HG03175 (cell line): ENCODE data around the gene SNX11.
A peak's percentile ranks its signal among the peaks of the same experiment; 100 is the strongest.
"Not testable (repeated sequence)": the region's sequence is repeated elsewhere in the genome, so short reads cannot be mapped to it uniquely, and the experiment has no call there.

ENCODE experiments used
- ATAC-seq: cut with Tn5 transposase; IDR thresholded peaks from one replicate; pipeline ENCODE4 v1.9.1; 2021; ENCODE audit warnings: mild to moderate bottlenecking, moderate library complexity; ENCODE audit not compliant: unreplicated experiment

Gene SNX11, protein sequence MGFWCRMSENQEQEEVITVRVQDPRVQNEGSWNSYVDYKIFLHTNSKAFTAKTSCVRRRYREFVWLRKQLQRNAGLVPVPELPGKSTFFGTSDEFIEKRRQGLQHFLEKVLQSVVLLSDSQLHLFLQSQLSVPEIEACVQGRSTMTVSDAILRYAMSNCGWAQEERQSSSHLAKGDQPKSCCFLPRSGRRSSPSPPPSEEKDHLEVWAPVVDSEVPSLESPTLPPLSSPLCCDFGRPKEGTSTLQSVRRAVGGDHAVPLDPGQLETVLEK

DNA sequence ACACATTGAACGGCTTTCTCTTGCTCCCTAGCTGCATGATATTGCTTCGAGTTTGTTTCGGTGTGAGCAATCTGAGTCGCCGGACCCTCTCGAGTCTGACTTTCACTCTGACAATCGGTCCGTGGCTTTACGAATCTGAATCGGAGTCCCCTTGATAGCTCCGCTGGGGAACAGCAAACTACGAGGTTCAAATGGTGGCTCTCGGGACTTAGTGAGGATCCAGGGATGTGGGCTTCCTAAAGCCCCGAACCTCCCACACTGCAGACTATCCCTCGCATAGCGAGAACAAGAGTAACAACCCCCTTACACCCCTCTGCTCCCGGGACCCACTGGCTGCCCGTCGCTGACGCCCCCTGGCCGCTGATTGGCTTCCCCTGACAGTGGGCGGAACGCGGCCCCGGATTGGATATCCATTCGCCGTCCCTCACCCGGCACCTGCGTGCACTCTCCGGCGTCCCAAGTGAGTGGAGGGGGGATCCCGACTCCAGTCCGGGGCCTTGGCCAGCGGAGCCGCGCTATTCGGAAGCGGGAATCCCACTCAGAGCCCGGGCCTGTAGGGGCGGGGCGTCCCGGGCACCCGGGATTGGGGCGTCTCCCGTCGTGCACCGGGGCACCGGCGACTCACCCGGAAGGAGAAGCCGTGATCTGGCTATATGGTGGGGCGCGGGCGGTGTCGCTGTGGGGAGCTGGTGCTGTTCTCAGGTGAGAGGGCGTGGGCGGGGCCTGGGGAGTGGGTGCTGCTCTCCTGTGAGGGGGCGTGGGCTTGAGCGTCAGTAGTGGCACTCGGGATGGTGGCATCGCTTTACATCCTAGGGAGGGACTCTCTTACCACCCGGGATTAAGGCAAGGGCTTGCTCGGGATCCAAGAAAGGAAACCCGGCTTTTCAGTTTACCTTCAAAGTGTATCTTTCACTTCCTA is at the start of gene SNX11:
TSS of gene SNX11 (plus strand) at position 630 of the 919 bp plus-strand sequence. CDS start 4,278 bp downstream, outside the sequence.
- ATAC-seq: peak; percentile 81

DNA sequence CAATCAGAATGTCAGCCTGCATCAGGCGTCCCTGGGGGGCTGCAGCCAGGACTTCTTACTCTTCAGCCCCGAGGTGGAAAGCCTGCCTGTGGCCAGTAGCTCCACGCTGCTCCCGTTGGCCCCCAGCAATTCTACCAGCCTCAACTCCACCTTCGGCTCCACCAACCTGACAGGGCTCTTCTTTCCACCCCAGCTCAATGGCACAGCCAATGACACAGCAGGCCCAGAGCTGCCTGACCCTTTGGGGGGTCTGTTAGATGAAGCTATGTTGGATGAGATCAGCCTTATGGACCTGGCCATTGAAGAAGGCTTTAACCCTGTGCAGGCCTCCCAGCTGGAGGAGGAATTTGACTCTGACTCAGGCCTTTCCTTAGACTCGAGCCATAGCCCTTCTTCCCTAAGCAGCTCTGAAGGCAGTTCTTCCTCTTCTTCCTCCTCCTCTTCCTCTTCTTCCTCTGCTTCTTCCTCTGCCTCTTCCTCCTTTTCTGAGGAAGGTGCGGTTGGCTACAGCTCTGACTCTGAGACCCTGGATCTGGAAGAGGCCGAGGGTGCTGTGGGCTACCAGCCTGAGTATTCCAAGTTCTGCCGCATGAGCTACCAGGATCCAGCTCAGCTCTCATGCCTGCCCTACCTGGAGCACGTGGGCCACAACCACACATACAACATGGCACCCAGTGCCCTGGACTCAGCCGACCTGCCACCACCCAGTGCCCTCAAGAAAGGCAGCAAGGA is 49.0 kb upstream of the SNX11 start:
- no peak for ATAC-seq

DNA sequence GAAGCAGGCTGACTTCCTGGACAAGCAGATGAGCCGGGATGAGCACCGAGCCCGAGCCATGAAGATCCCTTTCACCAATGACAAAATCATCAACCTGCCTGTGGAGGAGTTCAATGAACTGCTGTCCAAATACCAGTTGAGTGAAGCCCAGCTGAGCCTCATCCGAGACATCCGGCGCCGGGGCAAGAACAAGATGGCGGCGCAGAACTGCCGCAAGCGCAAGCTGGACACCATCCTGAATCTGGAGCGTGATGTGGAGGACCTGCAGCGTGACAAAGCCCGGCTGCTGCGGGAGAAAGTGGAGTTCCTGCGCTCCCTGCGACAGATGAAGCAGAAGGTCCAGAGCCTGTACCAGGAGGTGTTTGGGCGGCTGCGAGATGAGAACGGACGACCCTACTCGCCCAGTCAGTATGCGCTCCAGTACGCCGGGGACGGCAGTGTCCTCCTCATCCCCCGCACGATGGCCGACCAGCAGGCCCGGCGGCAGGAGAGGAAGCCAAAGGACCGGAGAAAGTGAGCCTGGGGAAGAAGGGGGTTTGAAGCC is 48.4 kb upstream of the SNX11 start:
- no peak for ATAC-seq

DNA sequence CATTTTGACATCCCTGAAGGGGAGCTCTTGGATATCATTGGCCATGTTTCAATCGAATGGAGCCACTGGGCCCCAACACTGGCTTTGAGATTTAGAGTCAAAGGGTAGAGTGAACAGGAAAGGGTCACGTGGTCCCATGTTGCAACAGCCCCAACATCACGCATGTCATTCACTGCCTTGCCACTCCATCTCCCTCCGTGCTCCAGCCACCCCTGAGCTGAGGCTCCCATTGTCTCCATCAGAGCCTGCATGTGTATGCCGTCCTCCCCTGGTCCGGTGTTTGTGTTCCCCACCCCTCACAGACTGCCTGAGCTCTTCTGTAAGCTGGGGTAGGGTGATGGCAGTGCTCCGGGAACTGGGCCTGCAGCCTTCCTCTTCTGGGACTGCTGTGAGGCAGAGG is 47.3 kb upstream of the SNX11 start:
- no peak for ATAC-seq

DNA sequence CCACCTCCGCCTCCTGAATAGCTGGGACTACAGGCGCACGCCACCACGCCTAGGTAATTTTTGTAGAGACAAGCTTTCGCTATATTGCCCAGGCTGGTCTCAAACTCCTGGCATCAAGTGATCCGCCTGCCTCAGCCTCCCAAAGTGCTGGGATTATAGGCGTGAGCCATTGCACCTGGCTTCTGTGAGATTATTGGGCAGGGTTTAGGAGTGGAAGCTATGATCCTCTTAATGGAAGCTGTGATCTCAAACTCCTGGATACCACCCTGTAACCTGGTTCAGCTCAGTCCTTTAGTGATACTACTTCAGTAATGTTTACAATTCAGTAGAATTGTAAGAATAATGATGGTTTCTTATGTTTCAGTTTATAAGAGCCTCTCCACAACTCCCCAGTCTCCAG is 45.3 kb upstream of the SNX11 start:
- ATAC-seq: no peak

DNA sequence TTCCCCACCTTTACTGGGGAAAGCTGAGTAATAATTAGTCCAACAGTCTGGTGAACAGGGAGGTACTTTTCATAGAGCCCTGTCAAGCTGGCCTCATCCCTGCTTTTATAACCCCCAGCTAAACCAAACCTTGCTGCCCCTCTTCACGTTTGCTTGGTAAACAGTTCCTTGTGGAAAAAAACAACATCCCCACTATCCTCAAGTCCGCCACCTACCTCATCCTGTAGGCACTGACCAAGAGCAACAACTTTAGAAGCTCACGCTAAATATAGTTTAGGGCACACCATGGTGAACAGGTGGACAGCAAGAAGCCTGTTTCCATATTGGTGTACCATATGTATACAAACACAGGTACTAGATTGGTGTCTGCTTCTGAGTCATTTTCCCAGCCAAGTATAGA is 42.9 kb upstream of the SNX11 start:
- no peak for ATAC-seq

DNA sequence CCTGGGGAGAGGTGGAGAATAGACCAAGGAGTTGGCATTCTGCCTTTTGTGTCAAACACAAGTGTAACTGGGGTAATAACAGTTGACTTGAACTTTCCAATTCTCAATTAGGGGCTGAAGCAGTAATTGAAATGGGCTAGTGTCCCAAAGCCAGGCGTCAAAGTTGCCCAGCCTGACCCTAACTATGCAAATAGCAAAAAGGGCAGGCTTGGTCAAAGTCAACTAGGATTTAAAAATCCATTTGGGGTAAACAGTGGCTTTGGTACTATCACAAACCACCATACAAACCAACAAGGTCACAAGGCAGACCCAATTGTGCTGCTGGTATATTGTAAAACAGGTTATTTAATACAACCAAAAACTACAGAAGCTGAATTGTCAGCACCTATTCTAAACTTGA is 41.4 kb upstream of the SNX11 start:
- no peak for ATAC-seq

DNA sequence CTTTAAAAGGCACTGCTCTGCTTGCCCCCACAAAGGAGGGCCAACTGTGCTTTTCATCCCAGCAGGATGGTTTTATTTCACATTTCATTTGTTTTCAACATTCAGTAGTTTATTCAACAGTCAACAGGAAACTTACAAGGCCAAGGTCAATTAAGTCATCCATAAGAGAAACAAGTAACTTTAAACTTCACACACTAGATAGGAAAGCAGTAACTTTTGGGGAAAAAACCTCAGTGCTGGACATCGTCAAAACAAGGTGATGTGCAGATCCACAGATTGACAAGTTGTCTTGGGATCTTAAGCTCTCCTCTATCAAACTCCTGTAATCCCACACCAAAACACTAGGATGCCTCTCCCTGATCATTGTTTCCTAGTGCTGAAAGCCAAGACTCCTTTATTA is 40.9 kb upstream of the SNX11 start:
- no peak for ATAC-seq

DNA sequence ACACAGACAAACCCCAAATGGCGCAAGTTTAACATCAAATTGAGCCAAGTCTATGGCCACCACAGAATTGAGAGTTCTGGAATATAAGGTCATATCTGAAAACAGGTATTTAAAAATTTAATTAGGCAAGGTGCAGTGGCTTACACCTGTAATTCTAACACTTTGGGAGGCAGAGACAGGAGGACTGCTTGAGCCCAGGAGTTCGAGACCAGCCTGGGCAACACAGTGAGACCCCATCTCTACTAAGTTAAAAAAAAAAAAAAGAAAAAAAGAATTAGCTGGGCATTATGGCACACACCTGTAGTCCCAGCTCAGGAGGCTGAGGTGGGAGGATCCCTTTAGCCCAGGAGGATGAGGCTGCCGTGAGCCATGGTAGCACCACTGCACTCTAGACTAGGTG is 40.3 kb upstream of the SNX11 start:
- ATAC-seq: no peak

DNA sequence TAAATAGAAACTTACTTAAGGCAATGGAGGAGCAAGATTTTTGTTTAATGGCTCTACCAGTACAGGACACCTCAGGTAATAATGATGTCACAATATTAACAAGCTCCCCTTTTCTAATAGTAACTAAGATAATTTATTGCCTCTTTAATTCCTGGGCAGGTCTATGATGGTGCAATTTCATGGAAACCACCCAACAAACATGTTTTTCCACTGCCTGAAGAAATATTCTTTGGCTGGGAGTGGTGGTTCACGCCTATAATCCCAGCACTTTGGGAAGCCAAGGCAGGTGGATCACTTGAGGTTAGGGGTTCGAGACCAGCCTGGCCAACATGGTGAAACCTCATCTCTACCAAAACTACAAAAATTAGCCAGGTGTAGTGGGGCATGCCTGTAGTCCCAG is 39.8 kb upstream of the SNX11 start:
- not testable (repeated sequence) for ATAC-seq

DNA sequence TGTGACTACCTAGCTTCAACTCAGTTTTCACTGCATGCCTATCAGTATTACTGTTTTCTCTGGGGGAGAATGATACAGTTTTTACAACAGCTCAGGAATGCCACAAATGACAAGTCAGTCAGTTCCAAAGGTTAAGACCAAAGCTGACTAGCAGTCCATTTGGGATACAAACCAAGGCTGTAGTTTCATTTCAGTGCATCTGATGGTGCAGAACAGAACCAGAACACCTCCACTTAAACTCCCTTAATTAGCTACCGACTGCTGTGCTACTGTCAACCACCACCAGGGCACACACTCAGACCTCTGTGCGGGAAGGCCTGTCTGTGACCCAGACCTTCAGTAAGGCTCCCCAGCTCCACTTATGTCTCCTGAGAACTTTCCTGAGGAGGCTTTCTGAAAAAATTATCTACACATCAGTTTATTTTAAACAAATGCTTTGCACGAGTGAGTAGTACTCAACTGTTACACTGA is 39.0 kb upstream of the SNX11 start:
- ATAC-seq: no peak

DNA sequence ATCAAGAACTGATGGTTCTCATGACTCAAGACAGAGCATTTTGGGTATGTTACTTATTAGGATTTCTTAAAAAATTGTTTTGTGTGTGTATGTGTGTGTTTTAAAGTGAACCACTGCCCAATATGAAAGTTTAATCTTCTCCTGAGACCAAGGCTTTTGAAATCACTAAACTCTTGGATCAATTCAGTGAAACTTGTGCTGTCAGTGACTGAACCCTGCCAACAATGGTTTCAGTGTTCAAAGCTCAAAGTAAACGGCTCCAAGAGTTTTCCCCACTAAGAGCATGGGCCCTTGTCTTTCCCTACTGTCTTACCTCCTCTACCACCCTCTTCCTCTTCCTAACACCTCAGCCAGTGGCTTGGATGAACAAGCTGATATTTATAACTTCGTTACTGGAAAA is 37.4 kb upstream of the SNX11 start:
- ATAC-seq: no peak

DNA sequence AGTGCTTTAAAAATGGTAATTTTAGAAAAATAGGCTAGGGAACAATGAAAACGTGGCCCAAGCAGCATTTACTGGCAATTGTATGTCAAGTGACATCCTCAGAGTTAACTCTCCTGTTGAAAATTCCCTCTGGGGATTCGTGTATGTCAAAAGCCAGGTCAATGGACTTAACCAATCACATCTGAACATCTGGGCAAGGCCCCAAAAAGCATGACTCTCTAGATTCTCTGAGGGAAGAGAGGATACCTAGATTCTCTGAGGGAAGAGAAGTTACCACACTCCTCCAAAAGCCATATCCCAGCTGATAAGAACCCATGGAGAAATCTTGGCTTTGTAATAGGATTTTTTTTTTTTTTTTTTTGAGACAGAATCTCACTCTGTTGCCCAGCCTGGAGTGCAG is 35.9 kb upstream of the SNX11 start:
- no peak for ATAC-seq

DNA sequence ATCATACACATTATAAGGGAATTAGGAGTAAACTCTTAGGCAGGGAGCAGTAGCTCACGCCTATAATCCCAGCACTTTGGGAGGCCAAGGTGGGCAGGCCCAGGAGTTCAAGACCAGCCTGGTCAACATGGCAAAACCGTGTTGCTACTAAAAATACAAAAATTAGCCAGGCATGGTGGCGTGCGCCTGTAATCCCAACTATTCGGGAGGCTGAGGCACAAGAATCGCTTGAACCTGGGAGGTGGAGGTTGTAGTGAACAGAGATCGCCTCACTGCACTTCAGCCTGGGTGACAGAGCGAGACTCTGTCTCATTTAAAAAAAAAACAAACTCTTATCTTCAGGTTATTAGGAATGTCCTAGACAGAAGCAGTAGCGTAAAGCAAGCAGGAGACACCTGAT is 34.8 kb upstream of the SNX11 start:
- ATAC-seq: not testable (repeated sequence)

DNA sequence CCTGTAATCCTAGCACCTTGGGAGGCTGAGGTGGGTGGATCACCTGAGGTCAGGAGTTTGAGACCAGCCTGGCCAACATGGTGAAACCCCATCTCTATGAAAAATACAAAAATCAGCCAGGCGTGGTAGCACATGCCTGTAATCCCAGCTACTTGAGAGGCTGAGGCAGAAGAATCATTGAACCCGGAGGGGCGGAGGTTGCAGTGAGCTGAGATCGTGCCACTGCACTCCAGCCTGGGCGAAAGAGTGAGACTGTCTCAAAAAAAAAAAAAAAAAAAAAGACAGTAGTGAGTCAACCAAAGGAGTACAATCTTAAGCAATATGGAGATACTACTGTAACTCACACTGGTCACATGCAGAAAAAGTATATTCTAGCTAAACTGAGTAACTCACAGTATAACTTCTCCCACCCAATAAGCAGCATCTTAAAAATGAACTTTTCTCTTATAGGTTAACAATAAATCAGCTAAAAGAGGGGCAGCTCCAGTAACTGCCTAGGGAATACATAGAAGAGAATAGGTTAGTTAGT is 33.9 kb upstream of the SNX11 start:
- ATAC-seq: not testable (repeated sequence)

DNA sequence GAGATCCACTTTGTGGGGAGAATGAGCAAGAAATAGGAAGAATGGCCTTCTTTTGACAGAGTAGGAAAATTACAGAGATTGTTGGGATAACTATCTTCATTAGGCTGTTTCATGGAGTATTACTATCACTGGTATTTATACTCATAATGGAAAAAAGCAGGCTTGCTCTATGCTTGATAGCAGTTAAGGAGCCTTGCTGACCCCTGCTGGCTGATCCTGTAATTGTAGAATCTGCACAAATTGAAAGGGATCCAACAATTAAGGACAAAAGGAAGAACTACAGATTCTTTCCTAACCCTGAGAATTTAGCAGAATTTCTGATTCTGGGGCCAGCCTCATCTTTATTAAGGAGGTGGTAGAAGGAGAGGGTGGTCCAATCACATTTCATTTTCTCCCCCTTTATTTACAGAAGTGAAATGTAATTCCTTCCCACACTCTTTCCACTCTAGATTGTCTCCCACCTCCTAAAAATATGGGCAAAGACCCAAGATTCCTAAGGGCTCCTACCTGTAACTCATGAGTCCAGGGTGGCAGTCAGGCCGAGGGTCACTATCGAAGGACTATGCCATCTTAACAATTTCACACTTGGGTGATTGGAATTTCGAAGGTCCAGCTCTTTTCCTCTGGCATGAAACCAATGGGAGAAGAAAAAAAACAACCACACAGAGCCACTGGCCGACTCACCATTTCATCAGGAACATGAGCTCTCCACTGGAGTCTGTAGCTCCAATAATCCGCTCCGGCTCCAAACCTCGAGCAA is 33.1 kb upstream of the SNX11 start:
- ATAC-seq: no peak

DNA sequence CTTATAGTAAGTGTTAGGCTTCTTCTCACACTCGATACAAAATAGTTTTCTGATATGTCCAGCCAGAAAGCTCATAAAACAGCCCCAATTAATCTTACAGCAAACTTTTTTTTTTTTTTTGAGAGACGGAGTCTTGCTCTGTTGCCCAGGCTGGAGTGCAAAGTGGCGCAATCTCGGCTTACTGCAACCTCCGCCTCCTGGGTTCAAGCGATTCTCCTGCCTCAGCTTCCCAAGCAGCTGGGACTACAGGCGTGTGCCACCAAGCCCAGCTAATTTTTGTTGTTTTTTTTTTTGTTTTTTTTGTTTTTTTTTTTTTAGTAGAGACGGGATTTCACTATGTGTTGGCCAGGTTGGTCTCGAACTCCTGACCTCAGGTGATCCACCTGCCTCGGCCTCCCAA is 30.4 kb upstream of the SNX11 start:
- ATAC-seq: not testable (repeated sequence)

DNA sequence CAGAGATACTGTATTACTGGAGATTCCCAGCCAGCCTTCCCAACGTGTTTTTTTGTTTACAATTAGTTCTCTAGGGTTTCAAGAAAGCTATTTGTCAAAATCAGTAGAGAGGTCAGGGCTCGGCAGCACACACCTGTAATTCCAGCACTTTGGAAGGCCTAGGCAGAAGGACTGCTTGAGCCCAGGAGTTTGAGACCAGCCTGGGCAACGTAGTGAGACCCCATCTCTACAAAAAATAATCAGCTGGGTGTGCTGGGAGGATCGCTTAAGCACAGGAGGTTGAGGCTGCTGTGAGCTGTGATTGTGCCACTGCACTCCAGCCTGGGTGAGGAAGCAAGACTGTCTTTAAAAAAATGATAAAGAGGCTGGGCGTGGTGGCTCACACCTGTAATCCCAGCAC is 25.7 kb upstream of the SNX11 start:
- no peak for ATAC-seq

DNA sequence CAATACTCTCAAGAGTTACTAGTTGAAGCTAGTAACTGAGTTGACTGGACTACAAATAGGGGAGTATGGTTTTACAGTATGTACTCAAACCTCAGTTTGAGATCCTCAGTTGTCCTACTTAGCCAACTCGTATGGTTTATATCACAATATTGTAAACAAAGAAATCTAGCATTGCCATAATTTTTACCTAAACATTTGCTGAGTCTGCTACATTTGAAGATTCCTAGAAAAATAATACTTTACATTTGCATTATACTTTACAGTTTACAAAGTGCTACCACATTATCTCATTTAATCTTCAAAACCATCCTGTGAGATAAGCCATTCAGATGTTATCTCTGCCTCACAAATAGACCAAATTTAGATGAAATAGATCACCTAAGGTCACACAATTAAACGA is 22.6 kb upstream of the SNX11 start:
- ATAC-seq: no peak

DNA sequence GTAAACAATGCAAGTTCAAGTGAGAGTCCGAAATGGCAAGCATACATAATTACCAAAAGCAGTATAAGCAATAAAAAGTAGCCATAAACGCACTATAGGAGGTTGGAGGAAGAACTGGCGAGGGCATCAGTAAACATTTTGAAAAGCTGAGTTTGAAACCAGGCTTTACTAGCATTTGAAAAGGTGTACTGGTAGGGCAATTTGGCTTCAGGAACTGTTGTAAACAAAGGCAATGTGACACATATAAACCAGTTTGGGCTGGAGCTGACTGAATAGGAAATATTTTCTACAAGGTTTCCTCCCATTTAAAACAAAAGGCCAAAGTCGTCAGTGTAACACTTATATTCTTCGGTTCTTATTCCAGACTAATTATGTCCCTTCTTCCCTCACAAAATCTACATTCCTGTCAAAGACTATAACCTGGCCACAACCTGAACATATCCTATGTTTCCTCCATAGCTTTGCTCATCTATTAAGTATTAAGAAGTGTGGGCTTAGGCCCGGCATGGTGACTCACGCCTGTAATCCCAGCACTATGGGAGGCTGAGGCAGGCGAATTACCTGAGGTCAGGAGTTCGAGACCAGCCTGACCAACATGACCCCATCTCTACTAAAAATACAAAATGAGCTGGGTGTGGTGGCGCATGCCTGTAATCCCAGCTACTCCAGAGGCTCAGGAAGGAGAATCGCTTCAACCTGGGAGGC is 14.1 kb upstream of the SNX11 start:
- no peak for ATAC-seq
